GM23338 (cell line): ENCODE results near the gene APOL1.

Experiments
- CREB1 ChIP-seq: fragments of 250-450 bp; sonication (Bioruptor Pico); IDR thresholded peaks from 2 replicates; pipeline ENCODE4 v1.5.0; 2020; ENCODE audit warnings: low read depth, mild to moderate bottlenecking, moderate library complexity
- CTCF ChIP-seq, 2 experiments: fragments of 200-600 bp in 1 of 2; sonication (generic) in 1 of 2; conservative IDR thresholded peaks; 2 replicates each; pipeline versions ENCODE4 v1.5.1 to v1.6.1; 2016 to 2017; ENCODE audit warnings: antibody characterized with exemption in 2 of 2, low read depth in 2 of 2, mild to moderate bottlenecking in 2 of 2, moderate library complexity in 1 of 2
- EZH2 ChIP-seq: fragments of 200-600 bp; sonication (generic); IDR thresholded peaks from one replicate; pipeline ENCODE4 v1.8.0; 2017; ENCODE audit warnings: antibody characterized with exemption, mild to moderate bottlenecking, low read depth; ENCODE audit not compliant: unreplicated experiment
- EZH2phosphoT487 ChIP-seq: fragments of 200-600 bp; sonication (generic); IDR thresholded peaks from one replicate; pipeline ENCODE4 v1.8.1; 2018; ENCODE audit warnings: antibody characterized with exemption; ENCODE audit not compliant: unreplicated experiment
- JUNB ChIP-seq: IDR thresholded peaks from one replicate; pipeline ENCODE4 v1.6.1; 2016; ENCODE audit warnings: antibody characterized with exemption; ENCODE audit not compliant: unreplicated experiment
- NANOG ChIP-seq: IDR thresholded peaks from 2 replicates; pipeline ENCODE4 v1.6.1; 2016; ENCODE audit warnings: antibody characterized with exemption, borderline replicate concordance
- POLR2AphosphoS5 ChIP-seq: IDR thresholded peaks from 2 replicates; pipeline ENCODE4 v1.6.1; 2016; ENCODE audit warnings: antibody characterized with exemption, low read depth
- STAT1 ChIP-seq: IDR thresholded peaks from one replicate; pipeline ENCODE4 v1.6.1; 2016; ENCODE audit warnings: antibody characterized with exemption; ENCODE audit not compliant: unreplicated experiment
- ZNF114 ChIP-seq: fragments of 250-450 bp; sonication (Bioruptor Pico); IDR thresholded peaks from 2 replicates; pipeline ENCODE4 v1.5.0; 2020; ENCODE audit warnings: mild to moderate bottlenecking, moderate library complexity
- ZNF331 ChIP-seq: fragments of 250-450 bp; sonication (Bioruptor Pico); IDR thresholded peaks from 2 replicates; pipeline ENCODE4 v1.5.0; 2020; ENCODE audit warnings: low read depth, mild to moderate bottlenecking, moderate library complexity
- ZNF462 ChIP-seq: fragments of 250-450 bp; sonication (Bioruptor Pico); IDR thresholded peaks from 2 replicates; pipeline ENCODE4 v1.5.0; 2020; ENCODE audit warnings: mild to moderate bottlenecking, moderate library complexity
- TF ChIP-seq, protein P1 (sequence below): IDR thresholded peaks from one replicate; pipeline ENCODE4 v1.6.1; 2018; ENCODE audit warnings: antibody characterized with exemption; ENCODE audit not compliant: unreplicated experiment
- TF ChIP-seq, protein P2 (sequence below): IDR thresholded peaks from 2 replicates; pipeline ENCODE4 v1.6.1; 2016; ENCODE audit warnings: antibody characterized with exemption

DNA sequence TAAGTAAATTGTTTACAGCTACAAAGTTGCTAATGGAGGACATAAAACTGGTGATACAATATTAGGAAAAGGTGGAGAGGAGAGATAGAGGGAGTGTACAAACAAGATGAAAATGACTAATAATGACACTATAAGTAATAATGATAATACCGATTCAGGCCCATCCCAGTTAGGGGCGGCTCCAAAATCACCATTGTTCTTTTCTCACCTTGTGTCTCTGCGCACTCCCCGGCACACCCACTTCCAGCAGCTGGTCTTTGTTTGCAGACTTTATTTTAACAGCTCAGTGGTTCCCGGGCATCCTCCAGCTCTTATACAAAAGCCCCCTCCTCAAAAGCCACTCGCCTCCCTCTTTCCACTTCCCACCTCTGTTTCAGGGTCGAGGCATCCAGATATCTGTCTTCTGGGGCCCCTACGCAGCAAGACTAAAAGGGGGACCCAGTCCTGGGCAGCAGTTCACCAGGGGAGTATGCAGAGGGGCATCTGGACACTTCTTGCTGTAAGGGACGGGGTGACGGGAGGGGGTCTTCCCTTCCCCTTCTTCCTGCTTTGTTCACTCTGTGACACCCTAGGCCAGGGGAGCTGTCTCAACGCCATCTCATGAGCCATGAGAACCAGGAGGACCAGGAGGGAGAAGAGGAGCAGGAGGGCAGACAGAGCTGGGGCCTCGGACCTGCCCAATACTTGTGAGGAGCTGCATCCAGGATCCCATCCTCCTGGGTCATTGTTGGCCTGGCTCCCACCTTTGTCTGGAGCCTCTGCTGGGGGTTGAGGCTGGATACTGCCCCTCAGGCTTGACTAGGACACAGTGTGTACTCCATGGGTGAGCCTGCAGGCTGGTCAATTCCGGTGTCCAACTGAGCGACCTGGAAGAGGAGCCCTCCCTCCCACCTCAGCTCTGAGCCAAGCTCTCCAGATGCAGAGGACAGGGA is 16.3 kb upstream of the APOL1 start:
- TF ChIP-seq CTCF (conservative IDR thresholded peaks at IDR 0.05; ENCODE audit: low read depth in 2 of 2) (no peak), EZH2 (no peak), NANOG (no peak), POLR2AphosphoS5 (no peak), EZH2phosphoT487 (no peak), STAT1 (no peak), ZNF331 (CRISPR knock-in tag) (no peak), CREB1 (CRISPR knock-in tag) (no peak), ZNF114 (CRISPR knock-in tag) (no peak), JUNB (no peak), ZNF462 (CRISPR knock-in tag) (no peak)
- TF ChIP-seq, protein P1, sequence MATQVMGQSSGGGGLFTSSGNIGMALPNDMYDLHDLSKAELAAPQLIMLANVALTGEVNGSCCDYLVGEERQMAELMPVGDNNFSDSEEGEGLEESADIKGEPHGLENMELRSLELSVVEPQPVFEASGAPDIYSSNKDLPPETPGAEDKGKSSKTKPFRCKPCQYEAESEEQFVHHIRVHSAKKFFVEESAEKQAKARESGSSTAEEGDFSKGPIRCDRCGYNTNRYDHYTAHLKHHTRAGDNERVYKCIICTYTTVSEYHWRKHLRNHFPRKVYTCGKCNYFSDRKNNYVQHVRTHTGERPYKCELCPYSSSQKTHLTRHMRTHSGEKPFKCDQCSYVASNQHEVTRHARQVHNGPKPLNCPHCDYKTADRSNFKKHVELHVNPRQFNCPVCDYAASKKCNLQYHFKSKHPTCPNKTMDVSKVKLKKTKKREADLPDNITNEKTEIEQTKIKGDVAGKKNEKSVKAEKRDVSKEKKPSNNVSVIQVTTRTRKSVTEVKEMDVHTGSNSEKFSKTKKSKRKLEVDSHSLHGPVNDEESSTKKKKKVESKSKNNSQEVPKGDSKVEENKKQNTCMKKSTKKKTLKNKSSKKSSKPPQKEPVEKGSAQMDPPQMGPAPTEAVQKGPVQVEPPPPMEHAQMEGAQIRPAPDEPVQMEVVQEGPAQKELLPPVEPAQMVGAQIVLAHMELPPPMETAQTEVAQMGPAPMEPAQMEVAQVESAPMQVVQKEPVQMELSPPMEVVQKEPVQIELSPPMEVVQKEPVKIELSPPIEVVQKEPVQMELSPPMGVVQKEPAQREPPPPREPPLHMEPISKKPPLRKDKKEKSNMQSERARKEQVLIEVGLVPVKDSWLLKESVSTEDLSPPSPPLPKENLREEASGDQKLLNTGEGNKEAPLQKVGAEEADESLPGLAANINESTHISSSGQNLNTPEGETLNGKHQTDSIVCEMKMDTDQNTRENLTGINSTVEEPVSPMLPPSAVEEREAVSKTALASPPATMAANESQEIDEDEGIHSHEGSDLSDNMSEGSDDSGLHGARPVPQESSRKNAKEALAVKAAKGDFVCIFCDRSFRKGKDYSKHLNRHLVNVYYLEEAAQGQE, result no peak
- TF ChIP-seq, protein P2, sequence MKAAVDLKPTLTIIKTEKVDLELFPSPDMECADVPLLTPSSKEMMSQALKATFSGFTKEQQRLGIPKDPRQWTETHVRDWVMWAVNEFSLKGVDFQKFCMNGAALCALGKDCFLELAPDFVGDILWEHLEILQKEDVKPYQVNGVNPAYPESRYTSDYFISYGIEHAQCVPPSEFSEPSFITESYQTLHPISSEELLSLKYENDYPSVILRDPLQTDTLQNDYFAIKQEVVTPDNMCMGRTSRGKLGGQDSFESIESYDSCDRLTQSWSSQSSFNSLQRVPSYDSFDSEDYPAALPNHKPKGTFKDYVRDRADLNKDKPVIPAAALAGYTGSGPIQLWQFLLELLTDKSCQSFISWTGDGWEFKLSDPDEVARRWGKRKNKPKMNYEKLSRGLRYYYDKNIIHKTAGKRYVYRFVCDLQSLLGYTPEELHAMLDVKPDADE, result no peak
